BLaER1 treated with 17β-estradiol and CSF1 and Interleukin-3, amounts not matched to agents 10 nM and 100 nM (cell line): ENCODE data around the gene MME.

ENCODE experiments used
- H3K27ac ChIP-seq, 11 experiments: shearing (Covaris generic); formaldehyde crosslinking; 2 replicates each; pipeline ENCODE4 v1.8.1; 2022
- H3K27me3 ChIP-seq, 11 experiments: shearing (Covaris generic); formaldehyde crosslinking; 2 replicates each; pipeline ENCODE4 v1.8.1; 2022
- H3K36me3 ChIP-seq, 11 experiments: shearing (Covaris generic); formaldehyde crosslinking; 2 replicates each; pipeline ENCODE4 v1.8.1; 2022
- H3K4me1 ChIP-seq, 10 experiments: shearing (Covaris generic); formaldehyde crosslinking; 2 replicates each; pipeline ENCODE4 v1.8.1; 2022
- H3K4me2 ChIP-seq, 11 experiments: shearing (Covaris generic); formaldehyde crosslinking; 2 replicates each; pipeline ENCODE4 v1.8.1; 2022
- H3K4me3 ChIP-seq, 10 experiments: shearing (Covaris generic); formaldehyde crosslinking; 2 replicates each; pipeline ENCODE4 v1.8.1; 2022
- H3K9ac ChIP-seq, 11 experiments: shearing (Covaris generic); formaldehyde crosslinking; 2 replicates each; pipeline ENCODE4 v1.8.1; 2022
- H3K9me3 ChIP-seq, 11 experiments: shearing (Covaris generic); formaldehyde crosslinking; replicated peaks in 1 of 11; 2 replicates each; pipeline ENCODE4 v1.8.1; 2022
- H4K20me1 ChIP-seq, 11 experiments: shearing (Covaris generic); formaldehyde crosslinking; 2 replicates each; pipeline ENCODE4 v1.8.1; 2022
- Cebpa-rat ChIP-seq, 11 experiments: shearing (Covaris generic); IDR thresholded peaks; 2 replicates each; pipeline ENCODE4 v1.8.1; 2022

Gene MME

GRCh38 chr3:155078711-155079467, 1.2 kb upstream of the MME start:
- Histone ChIP-seq H3K9me3 (peaks cover 25 to 40% (median 36%) of the 10 kb centered on the region in 11 experiments), H3K27me3 (peaks cover 69 to 78% (median 72%) of the 10 kb centered on the region in 11 experiments), H4K20me1 (peaks cover 0 to 15% (median 7%) of the 10 kb centered on the region in 11 experiments; a peak in 6 of 22 replicates), H3K4me2 (peak overlapping the region; percentile 18 to 95 (median 51); a peak in 14 of 22 replicates), H3K9ac (no peak overlapping the region), H3K36me3 (no peaks in the 10 kb centered on the region), H3K4me3 (peak overlapping the region in 7 of 10 experiments; percentile 10 to 47 (median 28); a peak in 6 of 20 replicates), H3K27ac (no peak overlapping the region), H3K4me1 (peaks cover 4 to 15% (median 11%) of the 10 kb centered on the region in 10 experiments; a peak in 17 of 20 replicates)
- TF ChIP-seq Cebpa-rat (IDR thresholded peaks at IDR 0.05), result no peak

GRCh38 chr3:155079468-155079745, 712 bp upstream of the MME start:
- peak overlapping the region in 1 of 11 experiments; percentile 32; a peak in 3 of 22 replicates for H3K9ac ChIP-seq
- H3K36me3 ChIP-seq, result no peaks in the 10 kb centered on the region
- peaks cover 22 to 38% (median 33%) of the 10 kb centered on the region in 11 experiments for H3K9me3 ChIP-seq
- H3K4me2 ChIP-seq, result peak overlapping the region; percentile 86 to 98 (median 95)
- peak overlapping the region; percentile 54 to 71 (median 60) for H3K4me3 ChIP-seq
- H3K4me1 ChIP-seq, result peaks cover 4 to 15% (median 11%) of the 10 kb centered on the region in 10 experiments; a peak in 17 of 20 replicates
- peaks cover 73 to 84% (median 77%) of the 10 kb centered on the region in 11 experiments for H3K27me3 ChIP-seq
- H4K20me1 ChIP-seq, result peaks cover 0 to 15% (median 7%) of the 10 kb centered on the region in 11 experiments; a peak in 6 of 22 replicates
- no peak overlapping the region for H3K27ac ChIP-seq
- TF ChIP-seq Cebpa-rat (IDR thresholded peaks at IDR 0.05), result no peak

GRCh38 chr3:155080692-155081091, 573 bp downstream of the MME start:
- peak overlapping the region in 4 of 10 experiments; percentile 54 to 64 (median 59); a peak in 8 of 20 replicates for H3K4me3 ChIP-seq
- no peaks in the 10 kb centered on the region for H3K36me3 ChIP-seq
- peaks cover 13 to 31% (median 25%) of the 10 kb centered on the region in 11 experiments for H3K9me3 ChIP-seq
- peaks cover 4 to 15% (median 11%) of the 10 kb centered on the region in 10 experiments; a peak in 17 of 20 replicates for H3K4me1 ChIP-seq
- no peak overlapping the region for H3K27ac ChIP-seq
- no peak for TF ChIP-seq Cebpa-rat (IDR thresholded peaks at IDR 0.05)
- H3K27me3 ChIP-seq, result peaks cover 73 to 84% (median 77%) of the 10 kb centered on the region in 11 experiments
- H3K9ac ChIP-seq, result no peak overlapping the region; a peak in 1 of 22 replicates
- H3K4me2 ChIP-seq, result peak overlapping the region in 10 of 11 experiments; percentile 86 to 98 (median 95); a peak in 15 of 22 replicates
- peaks cover 0 to 15% (median 7%) of the 10 kb centered on the region in 11 experiments; a peak in 6 of 22 replicates for H4K20me1 ChIP-seq

- no peak for TF ChIP-seq Cebpa-rat (IDR thresholded peaks at IDR 0.05)
- H3K36me3 ChIP-seq, result no peaks in the 10 kb centered on the region
- no peak overlapping the region for H3K4me3 ChIP-seq
- H3K4me2 ChIP-seq, result no peak overlapping the region
- no peak overlapping the region for H3K27ac ChIP-seq
- peaks cover 0 to 15% (median 7%) of the 10 kb centered on the region in 11 experiments; a peak in 6 of 22 replicates for H4K20me1 ChIP-seq
- H3K4me1 ChIP-seq, result peaks cover 4 to 15% (median 11%) of the 10 kb centered on the region in 10 experiments; a peak in 17 of 20 replicates
- peaks cover 0 to 7% (median 0%) of the 10 kb centered on the region in 11 experiments; a peak in 2 of 22 replicates for H3K9me3 ChIP-seq
- no peak overlapping the region for H3K9ac ChIP-seq
- H3K27me3 ChIP-seq, result peaks cover 58 to 61% (median 58%) of the 10 kb centered on the region in 11 experiments
Observed at GRCh38 chr3:155083313-155083905, 3.3 kb downstream of the MME start.

- H3K27ac ChIP-seq, result no peak overlapping the region
- H3K9me3 ChIP-seq, result peaks cover 0 to 12% (median 0%) of the 10 kb centered on the region in 11 experiments; a peak in 6 of 22 replicates
- H3K4me1 ChIP-seq, result peaks cover 0 to 12% (median 9%) of the 10 kb centered on the region in 10 experiments; a peak in 16 of 20 replicates
- no peak for TF ChIP-seq Cebpa-rat (IDR thresholded peaks at IDR 0.05)
- peaks cover 46 to 50% (median 47%) of the 10 kb centered on the region in 11 experiments for H3K27me3 ChIP-seq
- H3K4me3 ChIP-seq, result no peak overlapping the region
- peaks cover 0 to 15% (median 7%) of the 10 kb centered on the region in 11 experiments; a peak in 6 of 22 replicates for H4K20me1 ChIP-seq
- H3K9ac ChIP-seq, result no peak overlapping the region
- no peak overlapping the region for H3K4me2 ChIP-seq
- H3K36me3 ChIP-seq, result no peaks in the 10 kb centered on the region
Observed at GRCh38 chr3:155084567-155084966, 4.4 kb downstream of the MME start.

- TF ChIP-seq Cebpa-rat (IDR thresholded peaks at IDR 0.05), result no peak
- H3K9me3 ChIP-seq, result peaks cover 0 to 13% (median 4%) of the 10 kb centered on the region in 11 experiments; a peak in 6 of 22 replicates
- no peak overlapping the region for H3K9ac ChIP-seq
- H4K20me1 ChIP-seq, result peaks cover 0 to 4% (median 0%) of the 10 kb centered on the region in 11 experiments; a peak in 1 of 22 replicates
- H3K36me3 ChIP-seq, result no peaks in the 10 kb centered on the region
- H3K27me3 ChIP-seq, result peaks cover 31 to 35% (median 32%) of the 10 kb centered on the region in 11 experiments
- H3K4me2 ChIP-seq, result no peak overlapping the region
- H3K27ac ChIP-seq, result no peak overlapping the region
- H3K4me1 ChIP-seq, result peaks cover 0 to 6% (median 2%) of the 10 kb centered on the region in 10 experiments; a peak in 6 of 20 replicates
- no peak overlapping the region for H3K4me3 ChIP-seq
Observed at GRCh38 chr3:155086051-155086450, 5.9 kb downstream of the MME start.

GRCh38 chr3:155088706-155089345, 8.7 kb downstream of the MME start:
- H3K27ac ChIP-seq, result no peak overlapping the region
- no peaks in the 10 kb centered on the region for H3K36me3 ChIP-seq
- H3K27me3 ChIP-seq, result peaks cover 4 to 7% (median 5%) of the 10 kb centered on the region in 11 experiments; a peak in 18 of 22 replicates
- no peak for TF ChIP-seq Cebpa-rat (IDR thresholded peaks at IDR 0.05)
- no peak overlapping the region for H3K4me2 ChIP-seq
- H3K4me1 ChIP-seq, result peaks cover 0 to 17% (median 10%) of the 10 kb centered on the region in 10 experiments; a peak in 14 of 20 replicates
- no peak overlapping the region for H3K4me3 ChIP-seq
- peaks cover 0 to 13% (median 4%) of the 10 kb centered on the region in 11 experiments; a peak in 7 of 22 replicates for H3K9me3 ChIP-seq
- H3K9ac ChIP-seq, result no peak overlapping the region
- no peaks in the 10 kb centered on the region for H4K20me1 ChIP-seq

GRCh38 chr3:155089495-155089894, 9.4 kb downstream of the MME start:
- peaks cover 0 to under 1% (median 0%) of the 10 kb centered on the region in 11 experiments; a peak in 2 of 22 replicates for H3K27me3 ChIP-seq
- H3K9ac ChIP-seq, result no peak overlapping the region
- no peaks in the 10 kb centered on the region for H3K36me3 ChIP-seq
- H3K27ac ChIP-seq, result no peak overlapping the region
- H3K4me1 ChIP-seq, result peaks cover 4 to 24% (median 14%) of the 10 kb centered on the region in 10 experiments; a peak in 15 of 20 replicates
- no peak for TF ChIP-seq Cebpa-rat (IDR thresholded peaks at IDR 0.05)
- no peak overlapping the region for H3K4me3 ChIP-seq
- no peak overlapping the region for H3K4me2 ChIP-seq
- H4K20me1 ChIP-seq, result no peaks in the 10 kb centered on the region
- peaks cover 0 to 13% (median 4%) of the 10 kb centered on the region in 11 experiments; a peak in 7 of 22 replicates for H3K9me3 ChIP-seq
